NCI-H2171 treated with DMSO at 0.1 percent for 48 hours (cell line): ENCODE measurements around the gene C6orf89.
"Not testable (repeated sequence)": the region's sequence is repeated elsewhere in the genome, so short reads cannot be mapped to it uniquely, and the experiment has no call there.

Experiments
- DNase-seq: peaks from one replicate; lab custom pipeline; 2025; lab: John Stamatoyannopoulos, UW

Gene C6orf89

DNA sequence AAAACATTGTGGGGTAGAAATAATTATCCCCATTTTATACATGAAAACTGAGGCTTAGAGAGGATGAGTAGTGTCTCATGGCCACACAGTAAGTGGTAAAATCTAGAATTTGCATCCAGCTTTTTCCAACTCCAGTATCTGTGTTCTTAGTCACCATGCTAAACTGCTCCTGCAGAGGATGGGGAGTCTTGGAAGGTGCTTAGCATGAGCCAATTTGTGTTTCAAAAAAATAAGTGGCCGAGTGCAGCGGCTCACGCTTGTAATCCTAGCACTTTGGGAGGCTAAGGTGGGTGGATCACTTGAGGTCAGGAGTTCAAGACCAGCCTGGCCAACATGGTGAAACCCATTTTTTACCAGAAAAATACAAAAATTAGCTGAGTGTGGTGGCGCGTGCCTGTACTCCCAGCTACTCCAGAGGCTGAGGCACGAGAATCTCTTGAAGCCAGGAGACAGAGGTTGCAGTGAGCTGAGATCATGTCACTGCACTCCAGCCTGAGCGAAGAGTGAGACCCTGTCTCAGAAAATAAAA is 2.4 kb downstream of the C6orf89 start:
- DNase-seq = no peak

GRCh38 chr6:36888654-36889481 is 3.1 kb downstream of the C6orf89 start:
- DNase-seq = no peak

GRCh38 chr6:36890112-36890663 is 4.4 kb downstream of the C6orf89 start:
- DNase-seq = no peak

DNA sequence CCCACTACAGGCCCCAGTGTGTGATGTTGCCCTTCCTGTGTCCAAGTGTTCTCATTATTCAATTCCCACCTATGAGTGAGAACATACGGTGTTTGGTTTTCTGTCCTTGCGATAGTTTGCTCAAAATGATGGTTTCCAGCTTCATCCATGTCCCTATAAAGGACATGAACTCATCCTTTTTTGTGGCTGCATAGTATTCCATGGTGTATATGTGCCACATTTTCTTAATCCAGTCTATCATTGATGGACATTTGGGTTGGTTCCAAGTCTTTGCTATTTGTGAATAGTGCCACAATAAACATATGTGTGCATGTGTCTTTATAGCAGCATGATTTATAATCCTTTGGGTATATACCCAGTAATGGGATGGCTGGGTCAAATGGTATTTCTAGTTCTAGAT is 5.4 kb downstream of the C6orf89 start:
- DNase-seq = not testable (repeated sequence)

DNA sequence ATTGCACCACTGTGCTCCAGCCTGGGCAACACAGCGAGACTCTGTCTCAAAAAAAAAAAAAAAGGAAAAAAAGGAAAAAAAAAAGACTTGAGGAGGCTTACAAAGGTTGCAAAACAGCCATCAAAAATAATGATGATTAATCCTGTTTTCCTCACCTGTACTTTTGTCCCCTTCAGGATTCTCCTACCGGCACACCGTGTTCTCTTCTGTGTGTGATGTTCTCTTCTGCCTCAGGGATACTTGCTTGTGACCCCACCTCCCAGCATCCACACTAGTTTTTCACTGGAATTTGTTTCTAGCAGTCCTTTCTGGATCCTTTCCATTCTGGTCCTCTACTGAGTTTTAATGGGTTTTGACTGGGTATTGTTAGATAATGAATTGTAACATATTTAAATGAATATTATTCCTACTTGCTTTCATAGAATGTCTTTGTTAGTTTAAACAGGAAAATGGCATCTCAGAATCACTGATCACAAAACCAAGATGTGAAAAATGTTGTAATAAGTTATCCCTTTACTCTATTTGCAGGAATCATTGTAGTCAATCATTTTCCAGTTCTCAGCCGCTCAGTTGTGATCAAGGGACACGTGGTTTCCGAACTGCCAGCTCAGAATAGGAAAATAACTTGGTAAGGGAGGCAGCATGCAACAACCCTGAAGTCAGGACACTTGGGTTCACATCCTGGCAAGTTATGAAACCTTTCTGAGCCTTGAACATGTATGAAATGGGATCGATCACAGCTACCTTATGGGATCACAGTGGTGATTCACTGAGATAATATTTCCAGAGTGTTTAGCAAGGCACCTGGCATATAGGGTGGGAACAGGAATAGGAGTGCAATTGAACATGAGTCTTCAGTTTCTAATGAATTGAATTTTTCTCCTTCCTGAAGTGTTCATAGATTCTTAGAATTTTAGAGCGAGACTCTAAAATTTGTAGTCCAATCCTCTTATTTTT is 8.5 kb downstream of the C6orf89 start:
- DNase-seq = no peak

DNA sequence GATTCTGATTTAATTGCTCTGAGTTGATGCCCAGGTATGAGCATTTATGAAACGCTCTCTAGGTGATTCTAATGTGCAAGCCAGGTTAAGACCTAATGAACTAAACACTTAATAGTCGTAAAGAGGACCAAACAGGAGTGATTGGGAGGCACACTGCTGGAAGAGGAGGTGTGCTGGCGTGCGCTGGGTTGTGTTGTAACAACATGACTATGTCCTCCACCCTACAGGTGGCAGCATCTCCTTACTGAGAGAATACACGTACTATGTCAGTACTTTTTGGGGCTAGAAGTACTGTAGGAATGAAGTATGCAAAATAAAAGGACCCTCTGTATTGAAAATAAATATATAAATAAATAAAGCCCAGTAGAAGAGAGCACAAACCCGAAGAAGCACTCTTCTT is 11.9 kb downstream of the C6orf89 start:
- DNase-seq = no peak

DNA sequence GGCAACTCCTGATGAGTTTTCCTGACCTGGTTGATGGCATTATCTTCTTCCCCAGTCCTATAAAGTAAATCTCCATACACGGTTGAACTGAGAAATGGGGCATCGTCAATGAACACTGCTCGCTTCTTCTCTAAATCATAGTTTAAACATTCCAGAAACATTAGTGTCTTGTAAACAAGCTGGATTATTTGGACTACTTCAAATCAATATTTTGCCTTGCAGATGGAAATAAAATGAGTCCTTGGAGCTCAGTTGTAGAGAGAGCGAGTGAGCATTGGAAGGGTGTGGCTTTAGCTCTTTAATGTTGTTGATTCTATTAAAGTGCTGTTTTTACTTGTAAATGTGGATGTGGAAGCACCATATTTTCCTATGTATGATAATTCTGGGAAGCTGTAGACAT is 18.4 kb downstream of the C6orf89 start:
- no peak for DNase-seq

GRCh38 chr6:36904851-36905393 is 19.2 kb downstream of the C6orf89 start:
- no peak for DNase-seq

GRCh38 chr6:36906539-36907325 is 21.0 kb downstream of the C6orf89 start:
- no peak for DNase-seq

- no peak for DNase-seq
Observed at GRCh38 chr6:36907781-36908180, 22.0 kb downstream of the C6orf89 start.

GRCh38 chr6:36908747-36909146 is 23.0 kb downstream of the C6orf89 start:
- no peak for DNase-seq

DNA sequence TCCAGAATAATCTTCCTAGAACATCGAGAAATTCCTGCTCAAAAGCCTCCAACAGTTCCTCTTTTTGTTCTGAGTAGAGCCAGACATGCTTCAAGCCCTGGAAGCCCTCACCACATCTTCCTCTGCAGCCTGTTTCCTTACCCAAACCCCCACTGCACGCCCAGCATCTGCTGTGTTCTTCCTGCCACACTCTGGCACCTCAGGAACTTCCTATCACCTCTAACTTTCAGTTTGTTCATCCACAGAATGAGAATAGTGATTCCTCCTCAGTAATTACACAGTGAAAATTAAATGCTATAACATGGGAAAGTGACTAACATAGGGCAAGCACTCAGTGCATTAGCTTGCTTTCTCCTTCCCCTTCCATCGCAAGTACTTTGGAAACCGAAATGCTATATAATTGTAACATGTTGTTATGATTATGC is 26.3 kb downstream of the C6orf89 start:
- no peak for DNase-seq

DNA sequence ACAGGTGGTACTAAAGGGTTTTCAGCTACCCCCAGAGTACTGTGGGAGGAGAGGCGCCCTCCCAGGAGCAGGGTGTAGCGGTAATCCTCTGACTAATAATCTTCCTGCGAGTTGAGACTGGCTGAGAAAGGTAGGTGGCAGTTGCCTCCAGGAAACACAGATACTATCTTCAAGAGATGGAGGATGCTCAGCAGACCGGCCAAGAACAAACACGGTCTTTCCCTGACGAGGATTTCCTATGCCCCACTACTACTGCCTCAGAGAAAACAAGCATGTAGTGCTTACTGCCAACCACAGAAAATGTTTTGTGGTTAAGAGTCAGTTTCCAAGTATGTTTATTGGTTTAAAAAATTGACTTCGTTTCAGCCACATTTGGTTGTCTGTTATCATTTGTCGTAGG is 26.8 kb downstream of the C6orf89 start:
- DNase-seq = peak; percentile 32

DNA sequence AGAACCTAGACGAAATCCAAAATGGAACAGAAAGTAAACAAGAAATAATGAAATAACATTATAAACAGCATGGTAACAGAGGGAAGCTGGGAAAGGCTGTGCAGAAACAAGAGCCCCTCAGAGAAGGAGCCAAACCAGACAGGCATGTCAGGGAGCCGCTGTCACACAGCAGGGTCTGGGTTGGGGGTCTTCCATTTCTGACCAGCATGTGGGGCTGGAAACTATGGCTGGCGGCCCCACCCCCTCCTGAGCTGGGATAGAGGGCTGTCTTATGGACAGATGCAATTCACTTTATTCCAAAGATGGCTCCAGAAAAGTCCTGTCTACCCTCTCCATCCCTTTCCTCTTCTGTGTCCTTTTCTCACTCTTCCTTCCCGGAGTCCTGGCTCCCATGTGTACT is 27.3 kb downstream of the C6orf89 start:
- no peak for DNase-seq

GRCh38 chr6:36914227-36914794 is 28.6 kb downstream of the C6orf89 start:
- DNase-seq = no peak

DNA sequence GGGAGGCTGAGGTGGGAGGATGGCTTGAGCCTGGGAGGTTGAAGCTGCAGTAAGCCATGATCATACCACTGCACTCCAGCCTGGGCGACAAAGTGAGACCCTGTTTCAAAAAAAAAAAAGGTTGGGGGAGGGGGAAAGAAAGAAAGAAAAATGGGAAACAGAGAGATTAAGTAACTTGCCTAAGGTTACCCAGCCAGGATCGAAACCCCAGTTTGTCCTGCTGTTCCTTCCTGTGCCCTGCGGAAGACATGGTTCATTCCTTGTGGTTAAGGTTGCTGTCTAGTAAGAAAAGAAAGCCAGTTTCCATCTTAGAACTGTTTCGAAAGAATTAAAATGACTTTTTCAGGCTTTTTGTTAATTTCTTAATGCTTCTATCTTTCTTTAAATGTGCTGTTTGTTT is 29.8 kb downstream of the C6orf89 start:
- DNase-seq = no peak

GRCh38 chr6:36916126-36916525 is 30.4 kb downstream of the C6orf89 start:
- no peak for DNase-seq

DNA sequence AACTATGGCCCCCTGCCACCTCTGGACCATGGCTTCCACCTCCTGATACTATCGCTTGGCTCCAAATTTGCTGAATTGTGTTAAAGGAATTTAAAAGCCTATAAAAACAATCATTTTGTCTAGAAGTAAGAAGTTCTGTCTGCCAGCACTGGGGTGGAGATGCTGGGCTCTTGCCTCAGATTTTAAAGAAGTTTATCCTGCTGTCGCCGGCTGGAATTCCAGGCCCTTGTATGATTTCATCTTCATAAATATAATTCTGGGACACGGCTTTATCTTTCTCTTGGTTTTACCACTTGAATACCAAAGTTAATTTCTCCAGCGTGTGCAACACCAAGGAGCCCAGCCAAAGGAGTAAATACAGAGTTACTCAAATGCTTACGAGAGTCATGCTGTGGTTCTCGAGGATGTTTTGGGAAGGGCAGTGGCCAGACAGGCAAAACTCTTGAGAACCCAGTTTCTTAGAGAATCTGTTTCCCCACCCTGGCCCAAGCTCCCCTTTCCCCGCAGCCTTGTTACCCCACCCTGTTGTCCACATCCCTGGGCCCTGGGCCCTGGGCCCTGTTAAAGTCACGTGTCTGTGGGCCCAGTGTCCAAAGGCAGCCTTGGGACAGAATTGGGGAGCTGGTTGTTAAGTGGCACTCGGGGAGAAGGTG is 31.9 kb downstream of the C6orf89 start:
- no peak for DNase-seq

GRCh38 chr6:36920049-36920448 is 34.3 kb downstream of the C6orf89 start:
- no peak for DNase-seq

DNA sequence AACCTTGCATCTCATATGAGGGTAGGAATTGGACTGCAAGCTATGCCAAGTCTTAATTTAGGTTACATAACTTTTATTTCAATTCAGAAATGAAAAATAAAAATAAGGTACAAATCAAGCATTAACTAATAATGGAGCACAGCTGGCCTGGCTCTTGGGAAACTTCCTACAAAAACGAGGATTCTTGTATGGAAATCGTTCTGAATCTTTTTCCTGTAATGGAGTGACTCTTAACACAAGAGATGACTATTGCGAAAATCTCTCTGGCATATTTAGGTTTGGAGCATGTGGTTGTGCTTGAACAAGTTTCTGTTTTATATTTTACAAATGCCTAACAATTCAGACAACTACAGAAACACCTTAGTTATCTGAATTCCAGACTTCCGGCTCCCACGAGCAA is 34.8 kb downstream of the C6orf89 start:
- DNase-seq = no peak
